ENCODE results near the gene HOXB4.
"Not testable (repeated sequence)": the region's sequence is repeated elsewhere in the genome, so short reads cannot be mapped to it uniquely, and the experiment has no call there.

Gene HOXB4

DNA sequence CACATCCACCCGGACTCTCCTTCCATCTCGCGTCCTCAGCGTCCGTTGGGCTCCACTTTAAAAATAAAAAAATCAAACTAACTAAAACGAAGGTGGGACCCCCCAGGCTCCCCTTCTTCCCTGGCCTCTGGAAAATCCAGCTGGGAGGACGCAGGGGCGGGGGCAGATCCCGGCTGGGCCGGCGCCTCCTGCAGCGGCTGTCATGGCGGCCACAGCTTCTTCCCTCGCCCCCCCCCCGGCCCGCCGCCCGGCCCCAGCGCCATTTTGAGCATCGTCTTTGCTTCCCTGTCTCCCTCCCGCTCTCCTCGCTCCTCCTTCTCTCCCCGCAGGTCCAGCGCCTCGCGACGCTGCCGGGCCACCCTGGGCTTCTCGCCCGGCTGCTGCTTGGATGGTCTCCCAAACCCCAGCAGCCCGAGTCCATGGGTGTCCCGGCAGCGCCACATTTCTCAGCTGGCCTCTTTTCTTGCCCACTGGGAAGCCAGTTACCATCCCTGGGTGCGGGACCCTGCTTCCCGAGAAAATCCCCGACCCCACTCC lies 36.5 kb downstream of the HOXB4 start:
- peak; percentile 89 for DNase-seq (ENCODE audit: low read depth)
- peak overlapping the region; percentile 93 for H3K4me3 ChIP-seq (ENCODE audit: low read length)

DNA sequence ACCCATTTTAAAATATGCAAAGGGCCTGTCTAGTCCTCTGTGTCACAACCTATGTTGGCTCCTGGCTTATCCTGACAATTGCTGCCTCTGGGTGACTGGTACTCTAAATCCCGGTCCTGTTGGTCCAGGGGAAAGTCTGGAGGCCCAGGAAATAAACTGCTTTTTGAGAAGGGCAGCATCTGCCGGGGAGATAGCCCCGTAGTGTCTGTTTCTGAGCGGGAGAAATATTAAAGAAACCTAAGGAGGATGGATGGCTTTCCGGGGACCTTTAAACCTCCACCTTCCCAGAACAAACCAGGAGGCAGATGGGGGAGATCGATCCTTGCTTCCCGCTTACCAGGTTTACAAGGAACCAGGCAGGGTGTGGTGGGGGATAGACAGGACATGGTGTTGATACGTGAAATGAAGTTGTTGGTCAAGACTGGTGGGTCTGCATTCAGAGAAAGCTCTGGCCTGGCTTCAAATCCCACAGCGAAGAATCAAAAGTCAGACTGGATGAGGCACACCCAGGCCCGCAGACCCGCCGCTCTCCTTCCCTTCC lies 37.0 kb downstream of the HOXB4 start:
- no peak for DNase-seq (ENCODE audit: low read depth)
- peak overlapping the region; percentile 93 for H3K4me3 ChIP-seq (ENCODE audit: low read length)
- TF ChIP-seq, protein P1, sequence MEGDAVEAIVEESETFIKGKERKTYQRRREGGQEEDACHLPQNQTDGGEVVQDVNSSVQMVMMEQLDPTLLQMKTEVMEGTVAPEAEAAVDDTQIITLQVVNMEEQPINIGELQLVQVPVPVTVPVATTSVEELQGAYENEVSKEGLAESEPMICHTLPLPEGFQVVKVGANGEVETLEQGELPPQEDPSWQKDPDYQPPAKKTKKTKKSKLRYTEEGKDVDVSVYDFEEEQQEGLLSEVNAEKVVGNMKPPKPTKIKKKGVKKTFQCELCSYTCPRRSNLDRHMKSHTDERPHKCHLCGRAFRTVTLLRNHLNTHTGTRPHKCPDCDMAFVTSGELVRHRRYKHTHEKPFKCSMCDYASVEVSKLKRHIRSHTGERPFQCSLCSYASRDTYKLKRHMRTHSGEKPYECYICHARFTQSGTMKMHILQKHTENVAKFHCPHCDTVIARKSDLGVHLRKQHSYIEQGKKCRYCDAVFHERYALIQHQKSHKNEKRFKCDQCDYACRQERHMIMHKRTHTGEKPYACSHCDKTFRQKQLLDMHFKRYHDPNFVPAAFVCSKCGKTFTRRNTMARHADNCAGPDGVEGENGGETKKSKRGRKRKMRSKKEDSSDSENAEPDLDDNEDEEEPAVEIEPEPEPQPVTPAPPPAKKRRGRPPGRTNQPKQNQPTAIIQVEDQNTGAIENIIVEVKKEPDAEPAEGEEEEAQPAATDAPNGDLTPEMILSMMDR (conservative IDR thresholded peaks at IDR 0.05; ENCODE audit: low read length), result no peak

More for the DNA sequence above, 36.5 kb downstream of the HOXB4 start:
- TF ChIP-seq, protein P1 (conservative IDR thresholded peaks at IDR 0.05; ENCODE audit: low read length), result no peak

DNA sequence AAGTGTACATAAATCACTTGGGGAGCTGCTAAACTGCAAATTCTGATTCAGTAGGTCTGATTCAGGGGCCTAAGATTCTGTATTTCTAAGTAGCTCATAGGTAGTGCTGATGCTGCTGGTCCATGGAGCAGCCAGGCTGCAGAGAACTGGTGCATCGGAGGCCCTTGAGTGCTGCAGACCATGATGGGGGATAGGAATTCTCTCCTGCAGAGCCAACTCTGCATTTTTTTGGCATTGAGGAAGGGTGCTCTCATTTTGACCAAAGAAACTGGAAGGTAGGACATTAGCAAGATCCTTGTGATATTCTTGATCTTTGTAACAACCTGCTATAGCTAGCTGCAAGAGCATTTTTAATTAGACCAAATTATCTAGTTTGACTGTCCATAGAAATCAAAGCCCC lies 37.9 kb downstream of the HOXB4 start:
- DNase-seq (ENCODE audit: low read depth), result no peak
- TF ChIP-seq, protein P1 (conservative IDR thresholded peaks at IDR 0.05; ENCODE audit: low read length), result no peak
- no peak overlapping the region for H3K4me3 ChIP-seq (ENCODE audit: low read length)

DNA sequence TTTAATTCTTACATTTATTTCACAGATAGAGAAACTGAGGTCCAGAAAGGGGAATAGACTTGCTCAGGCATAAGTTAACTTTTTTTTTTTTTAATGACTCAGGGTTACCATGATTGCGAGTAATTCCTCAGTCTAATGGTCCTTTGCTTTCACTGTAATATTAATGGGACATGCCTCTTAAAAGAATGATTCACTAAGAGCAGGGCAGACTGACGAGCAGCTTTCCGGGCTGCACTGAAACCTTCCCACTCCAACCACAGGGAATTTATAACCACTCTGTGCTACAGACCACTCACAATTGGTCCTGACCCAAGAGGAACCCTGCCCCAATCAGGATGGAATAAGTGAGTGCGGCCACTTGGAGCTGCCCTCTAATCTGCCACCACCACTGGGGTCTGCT lies 39.0 kb downstream of the HOXB4 start:
- peak; percentile 85 for DNase-seq (ENCODE audit: low read depth)
- H3K4me3 ChIP-seq (ENCODE audit: low read length), result no peak overlapping the region
- TF ChIP-seq, protein P1 (conservative IDR thresholded peaks at IDR 0.05; ENCODE audit: low read length), result no peak

DNA sequence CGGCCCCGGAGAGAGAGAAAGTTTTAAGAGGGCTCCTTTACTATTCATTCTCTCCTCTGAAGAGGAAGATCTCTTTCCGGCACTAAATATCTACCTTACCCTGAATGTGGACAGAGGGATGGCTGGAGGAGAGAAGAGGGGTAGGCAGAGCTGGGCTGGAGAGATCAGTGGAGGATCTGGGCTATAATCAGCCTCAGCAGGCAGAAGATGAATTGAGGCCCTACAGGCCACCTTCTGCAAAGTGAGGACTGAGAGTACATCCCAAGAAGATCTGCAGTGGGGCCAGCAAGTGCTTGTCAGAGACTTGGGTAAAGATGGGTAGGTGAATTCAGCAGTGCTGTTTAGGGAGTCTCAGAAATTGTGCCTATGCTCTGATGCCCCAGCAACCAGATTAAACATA lies 40.8 kb downstream of the HOXB4 start:
- no peak overlapping the region for H3K4me3 ChIP-seq (ENCODE audit: low read length)
- TF ChIP-seq, protein P1 (conservative IDR thresholded peaks at IDR 0.05; ENCODE audit: low read length), result no peak
- no peak for DNase-seq (ENCODE audit: low read depth)

DNA sequence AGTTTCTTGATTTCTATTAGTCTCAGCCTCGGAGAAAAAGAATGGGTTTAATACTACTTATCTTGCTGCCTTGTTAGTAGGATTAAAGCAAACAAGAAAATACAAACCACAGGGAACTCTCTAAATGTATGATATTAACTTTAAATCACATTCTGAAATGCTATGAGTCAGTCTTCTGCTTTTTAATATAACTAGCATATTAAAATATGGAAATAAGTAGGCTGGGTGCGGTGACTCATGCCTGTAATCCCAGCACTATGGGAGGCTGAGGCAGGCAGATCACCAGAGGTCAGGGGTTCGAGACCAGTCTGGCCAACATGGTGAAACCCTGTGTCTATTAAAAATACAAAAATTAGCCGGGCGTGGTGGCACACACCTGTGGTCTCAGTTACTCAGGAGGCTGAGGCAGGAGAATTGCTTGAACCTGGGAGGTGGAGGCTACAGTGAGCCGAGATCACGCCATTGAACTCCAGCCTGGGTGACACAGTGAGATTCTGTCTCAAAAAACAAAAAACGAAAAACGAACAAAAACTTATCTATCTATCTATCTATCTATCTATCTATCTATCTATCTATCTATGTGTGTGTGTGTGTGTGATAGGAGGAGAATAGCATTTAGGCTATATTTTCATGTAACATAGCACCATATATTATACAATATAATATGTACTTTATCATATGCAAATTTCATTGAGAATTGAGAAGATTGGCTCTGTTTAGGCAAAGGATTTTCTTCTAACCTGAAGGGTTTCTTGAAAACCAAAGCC lies 42.2 kb downstream of the HOXB4 start:
- not testable (repeated sequence) for DNase-seq (ENCODE audit: low read depth); H3K4me3 ChIP-seq (ENCODE audit: low read length)

DNA sequence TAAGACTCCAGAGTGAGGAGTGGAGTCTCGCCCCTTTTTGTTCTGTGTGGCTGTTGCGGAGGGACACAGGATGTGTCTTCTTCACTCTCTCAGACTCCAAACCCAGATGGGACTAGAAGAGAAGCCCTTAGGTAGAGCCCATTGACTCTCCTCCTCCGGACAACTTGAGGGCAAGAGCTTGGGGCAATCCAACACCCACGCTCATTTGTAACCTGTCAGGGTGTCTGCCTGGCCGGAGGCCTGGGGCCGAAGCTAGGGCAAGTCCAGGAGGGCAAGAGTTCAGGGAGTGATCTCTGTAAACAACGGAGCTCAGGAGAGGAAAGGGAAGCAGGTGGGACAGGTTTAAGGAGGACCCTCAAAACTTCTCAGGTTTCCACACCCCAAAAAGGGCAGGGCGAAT lies 45.9 kb downstream of the HOXB4 start:
- H3K4me3 ChIP-seq (ENCODE audit: low read length), result no peak overlapping the region
- no peak for DNase-seq (ENCODE audit: low read depth)
- TF ChIP-seq, protein P1 (conservative IDR thresholded peaks at IDR 0.05; ENCODE audit: low read length), result no peak
